Measurements from ENCODE around the gene MRPS27.

DNA sequence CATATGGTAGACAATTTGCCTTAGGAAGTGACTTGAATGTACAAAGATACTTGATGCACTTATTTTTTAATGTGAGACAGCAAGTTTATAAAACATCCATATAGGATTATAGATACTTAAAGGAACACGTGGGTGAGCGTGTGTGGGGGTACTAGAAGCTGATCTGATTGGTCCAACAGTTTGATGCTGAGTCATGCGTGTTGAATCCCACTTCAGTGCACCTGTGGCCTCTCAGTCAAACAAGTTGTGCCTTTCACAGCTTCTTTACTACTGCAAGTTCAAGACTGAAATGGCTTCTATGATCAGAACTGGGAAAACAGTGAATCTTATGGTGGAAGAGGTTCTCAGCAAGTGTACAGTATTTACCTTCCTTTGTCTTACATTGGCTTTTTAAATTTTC, 113.9 kb downstream of the MRPS27 start:
- TF ChIP-seq SIN3A (IDR thresholded peaks at IDR 0.05; ENCODE audit: borderline replicate concordance, insufficient read depth, low read length): no peak
- TF ChIP-seq POLR2AphosphoS5 (IDR thresholded peaks at IDR 0.05; ENCODE audit: low read depth, low read length): no peak
- no peak for TF ChIP-seq TAF1 (IDR thresholded peaks at IDR 0.05; ENCODE audit: borderline replicate concordance, insufficient read depth, low read length)
- TF ChIP-seq, protein P1, sequence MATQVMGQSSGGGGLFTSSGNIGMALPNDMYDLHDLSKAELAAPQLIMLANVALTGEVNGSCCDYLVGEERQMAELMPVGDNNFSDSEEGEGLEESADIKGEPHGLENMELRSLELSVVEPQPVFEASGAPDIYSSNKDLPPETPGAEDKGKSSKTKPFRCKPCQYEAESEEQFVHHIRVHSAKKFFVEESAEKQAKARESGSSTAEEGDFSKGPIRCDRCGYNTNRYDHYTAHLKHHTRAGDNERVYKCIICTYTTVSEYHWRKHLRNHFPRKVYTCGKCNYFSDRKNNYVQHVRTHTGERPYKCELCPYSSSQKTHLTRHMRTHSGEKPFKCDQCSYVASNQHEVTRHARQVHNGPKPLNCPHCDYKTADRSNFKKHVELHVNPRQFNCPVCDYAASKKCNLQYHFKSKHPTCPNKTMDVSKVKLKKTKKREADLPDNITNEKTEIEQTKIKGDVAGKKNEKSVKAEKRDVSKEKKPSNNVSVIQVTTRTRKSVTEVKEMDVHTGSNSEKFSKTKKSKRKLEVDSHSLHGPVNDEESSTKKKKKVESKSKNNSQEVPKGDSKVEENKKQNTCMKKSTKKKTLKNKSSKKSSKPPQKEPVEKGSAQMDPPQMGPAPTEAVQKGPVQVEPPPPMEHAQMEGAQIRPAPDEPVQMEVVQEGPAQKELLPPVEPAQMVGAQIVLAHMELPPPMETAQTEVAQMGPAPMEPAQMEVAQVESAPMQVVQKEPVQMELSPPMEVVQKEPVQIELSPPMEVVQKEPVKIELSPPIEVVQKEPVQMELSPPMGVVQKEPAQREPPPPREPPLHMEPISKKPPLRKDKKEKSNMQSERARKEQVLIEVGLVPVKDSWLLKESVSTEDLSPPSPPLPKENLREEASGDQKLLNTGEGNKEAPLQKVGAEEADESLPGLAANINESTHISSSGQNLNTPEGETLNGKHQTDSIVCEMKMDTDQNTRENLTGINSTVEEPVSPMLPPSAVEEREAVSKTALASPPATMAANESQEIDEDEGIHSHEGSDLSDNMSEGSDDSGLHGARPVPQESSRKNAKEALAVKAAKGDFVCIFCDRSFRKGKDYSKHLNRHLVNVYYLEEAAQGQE (IDR thresholded peaks at IDR 0.05; ENCODE audit: insufficient read depth in 1 of 2, low read depth in 2 of 2, low read length in 2 of 2): no peak
